Cardiac muscle cell (in vitro differentiated cells and primary cell): Measurements from ENCODE around the gene FAM193B. TPM values are rescaled to one million over a fixed set of nuclear protein-coding genes. Genes with fewer than 3 reads are reported as not detected.

Experiments
- DNase-seq, 2 donors: peaks; one replicate each; pipeline versions ENCODE4 v3.0.0 to v3.0.0-alpha.2; 2010 to 2017; ENCODE audit warnings: low read depth in 1 of 2, low spot score in 1 of 2
- H3K27ac ChIP-seq: fragments of 200-600 bp; sonication (generic); 2 replicates; pipeline ENCODE4 v1.5.1; 2016
- H3K27me3 ChIP-seq: fragments of 200-600 bp; sonication (generic); 2 replicates; pipeline ENCODE4 v1.6.0; 2016; ENCODE audit warnings: control low read depth
- H3K36me3 ChIP-seq: fragments of 200-600 bp; sonication (generic); 2 replicates; pipeline ENCODE4 v1.5.1; 2016; ENCODE audit warnings: control low read depth
- H3K4me1 ChIP-seq: fragments of 200-600 bp; sonication (generic); 2 replicates; pipeline ENCODE4 v1.8.1; 2017; ENCODE audit warnings: low read depth, mild to moderate bottlenecking, mixed run types
- H3K4me3 ChIP-seq: fragments of 200-600 bp; sonication (generic); 2 replicates; pipeline ENCODE4 v1.5.1; 2016; ENCODE audit warnings: mild to moderate bottlenecking
- H3K9me3 ChIP-seq: fragments of 200-600 bp; sonication (generic); 2 replicates; pipeline ENCODE4 v1.5.1; 2017; ENCODE audit warnings: low read depth, mild to moderate bottlenecking, control low read depth
- polyA plus RNA-seq: library from polyadenylated mRNA; unstranded; fragments of >200 nt; fragmentation: Nextera tagmentation; extraction: Ambion mirVana; gene quantifications from 2 replicates; pipeline ENCODE4 v1.2.1, GENCODE V29; 2016
- total RNA-seq: library from RNA; depleted of rRNA; stranded (reverse); fragments of >200 nt; gene quantifications from 2 replicates; pipeline ENCODE4 v1.2.3, GENCODE V29; 2016
- TF ChIP-seq, protein P1 (sequence below): IDR thresholded peaks from 2 replicates; pipeline ENCODE4 v1.5.1; 2012; ENCODE audit warnings: low read depth, mild to moderate bottlenecking, low read length

Gene FAM193B
- total and polyA plus RNA-seq, 2 experiments from 2014 or later = 67.4 to 80.9 TPM

GRCh38 chr5:177524941-177525655, 29.3 kb downstream of the FAM193B start:
- H3K9me3 ChIP-seq = no peaks in the 10 kb centered on the region
- TF ChIP-seq, protein P1, sequence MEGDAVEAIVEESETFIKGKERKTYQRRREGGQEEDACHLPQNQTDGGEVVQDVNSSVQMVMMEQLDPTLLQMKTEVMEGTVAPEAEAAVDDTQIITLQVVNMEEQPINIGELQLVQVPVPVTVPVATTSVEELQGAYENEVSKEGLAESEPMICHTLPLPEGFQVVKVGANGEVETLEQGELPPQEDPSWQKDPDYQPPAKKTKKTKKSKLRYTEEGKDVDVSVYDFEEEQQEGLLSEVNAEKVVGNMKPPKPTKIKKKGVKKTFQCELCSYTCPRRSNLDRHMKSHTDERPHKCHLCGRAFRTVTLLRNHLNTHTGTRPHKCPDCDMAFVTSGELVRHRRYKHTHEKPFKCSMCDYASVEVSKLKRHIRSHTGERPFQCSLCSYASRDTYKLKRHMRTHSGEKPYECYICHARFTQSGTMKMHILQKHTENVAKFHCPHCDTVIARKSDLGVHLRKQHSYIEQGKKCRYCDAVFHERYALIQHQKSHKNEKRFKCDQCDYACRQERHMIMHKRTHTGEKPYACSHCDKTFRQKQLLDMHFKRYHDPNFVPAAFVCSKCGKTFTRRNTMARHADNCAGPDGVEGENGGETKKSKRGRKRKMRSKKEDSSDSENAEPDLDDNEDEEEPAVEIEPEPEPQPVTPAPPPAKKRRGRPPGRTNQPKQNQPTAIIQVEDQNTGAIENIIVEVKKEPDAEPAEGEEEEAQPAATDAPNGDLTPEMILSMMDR = peak; percentile 6
- no peak overlapping the region for H3K27ac ChIP-seq
- no peak for DNase-seq
- H3K4me1 ChIP-seq = no peaks in the 10 kb centered on the region
- H3K36me3 ChIP-seq = peaks cover 36% of the 10 kb centered on the region
- H3K27me3 ChIP-seq = no peaks in the 10 kb centered on the region
- H3K4me3 ChIP-seq = no peak overlapping the region

GRCh38 chr5:177524539-177524900, 29.8 kb downstream of the FAM193B start:
- Histone ChIP-seq H3K27me3 (no peaks in the 10 kb centered on the region), H3K9me3 (no peaks in the 10 kb centered on the region), H3K4me3 (no peak overlapping the region), H3K27ac (no peak overlapping the region), H3K36me3 (peaks cover 38% of the 10 kb centered on the region), H3K4me1 (no peaks in the 10 kb centered on the region)
- no peak for DNase-seq
- TF ChIP-seq, protein P1 = no peak

GRCh38 chr5:177523711-177524538, 30.4 kb downstream of the FAM193B start:
- H3K27me3 ChIP-seq = no peaks in the 10 kb centered on the region
- no peaks in the 10 kb centered on the region for H3K9me3 ChIP-seq
- H3K27ac ChIP-seq = no peak overlapping the region
- DNase-seq = no peak
- H3K4me3 ChIP-seq = no peak overlapping the region
- H3K36me3 ChIP-seq = peaks cover 35% of the 10 kb centered on the region
- TF ChIP-seq, protein P1 = no peak
- H3K4me1 ChIP-seq = no peaks in the 10 kb centered on the region

- Histone ChIP-seq H3K27ac (no peak overlapping the region), H3K36me3 (peaks cover 35% of the 10 kb centered on the region)
Observed at GRCh38 chr5:177520916-177521513, 33.3 kb downstream of the FAM193B start.

DNA sequence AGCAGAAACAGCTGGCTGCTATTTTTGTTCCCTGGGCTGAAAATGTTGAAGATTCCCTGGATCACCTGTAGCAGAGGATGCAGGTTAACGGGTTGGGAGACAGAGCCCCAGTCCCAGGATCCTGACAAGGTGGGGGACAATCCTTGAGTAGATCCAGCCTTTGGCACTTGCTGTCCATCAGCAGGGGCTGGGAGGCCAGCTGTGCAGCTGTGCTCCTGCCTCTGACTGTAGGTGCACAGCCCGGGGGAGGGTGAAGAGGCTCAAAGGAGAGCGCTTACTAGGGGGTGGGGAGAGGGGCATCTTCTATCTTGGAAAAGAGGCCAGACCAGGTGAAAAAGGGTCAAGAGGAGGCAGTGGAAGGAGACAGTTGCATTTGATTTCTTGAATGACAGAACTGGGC, 34.1 kb downstream of the FAM193B start:
- peaks cover 39% of the 10 kb centered on the region for H3K36me3 ChIP-seq
- no peak overlapping the region for H3K27ac ChIP-seq
- no peaks in the 10 kb centered on the region for H3K9me3 ChIP-seq
- no peak for DNase-seq
- no peaks in the 10 kb centered on the region for H3K4me1 ChIP-seq
- H3K27me3 ChIP-seq = no peaks in the 10 kb centered on the region
- TF ChIP-seq, protein P1 = no peak
- no peak overlapping the region for H3K4me3 ChIP-seq

More at GRCh38 chr5:177520916-177521513, 33.3 kb downstream of the FAM193B start:
- no peaks in the 10 kb centered on the region for H3K27me3 ChIP-seq
- no peaks in the 10 kb centered on the region for H3K9me3 ChIP-seq
- TF ChIP-seq, protein P1 = peak; percentile 13
- H3K4me3 ChIP-seq = no peak overlapping the region
- no peaks in the 10 kb centered on the region for H3K4me1 ChIP-seq
- no peak for DNase-seq
